ENCODE data around the gene ANKH.
"Not testable (repeated sequence)": the region's sequence is repeated elsewhere in the genome, so short reads cannot be mapped to it uniquely, and the experiment has no call there.

Gene ANKH

DNA sequence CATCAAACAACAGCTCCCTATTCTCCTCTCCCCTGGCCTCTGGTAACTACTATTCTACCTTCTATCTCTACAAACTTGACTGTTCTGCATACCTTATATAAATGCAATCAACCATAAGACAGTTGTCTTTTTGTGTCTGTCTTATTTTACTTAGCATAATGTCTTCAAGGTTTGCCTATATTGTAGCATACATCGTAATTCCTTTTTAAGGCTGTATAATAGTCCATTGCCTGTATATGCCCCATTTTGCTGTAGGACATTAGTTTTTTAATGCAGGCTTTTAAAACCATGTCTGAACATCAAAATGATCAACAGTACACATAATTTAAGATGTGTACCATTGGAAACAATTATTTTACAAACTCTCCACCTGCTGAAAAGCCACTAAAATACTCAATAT, 12.4 kb downstream of the ANKH start:
- in situ Hi-C loops (cut with MboI; ENCODE audit: low sequenced_read_pairs) = no loop called here

DNA sequence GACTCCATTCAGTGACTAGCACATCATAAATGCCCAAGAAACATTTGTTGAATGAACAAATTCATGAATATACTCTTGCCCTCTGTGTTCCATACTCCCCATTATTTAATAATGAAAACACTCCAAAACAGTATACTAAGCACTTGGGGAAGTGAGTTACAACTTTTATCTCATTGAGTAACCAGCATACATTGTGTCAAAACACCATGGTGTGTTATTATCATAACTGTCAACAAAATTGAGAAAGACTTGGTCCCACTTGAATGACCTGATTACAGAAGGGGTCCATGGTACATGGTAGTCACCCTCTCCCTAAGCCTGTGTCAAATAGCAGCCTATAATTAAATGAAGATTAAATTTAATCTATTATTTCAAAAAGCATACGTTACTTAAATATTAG, 16.2 kb downstream of the ANKH start:
- in situ Hi-C loops (cut with MboI; ENCODE audit: low sequenced_read_pairs) = no loop called here

DNA sequence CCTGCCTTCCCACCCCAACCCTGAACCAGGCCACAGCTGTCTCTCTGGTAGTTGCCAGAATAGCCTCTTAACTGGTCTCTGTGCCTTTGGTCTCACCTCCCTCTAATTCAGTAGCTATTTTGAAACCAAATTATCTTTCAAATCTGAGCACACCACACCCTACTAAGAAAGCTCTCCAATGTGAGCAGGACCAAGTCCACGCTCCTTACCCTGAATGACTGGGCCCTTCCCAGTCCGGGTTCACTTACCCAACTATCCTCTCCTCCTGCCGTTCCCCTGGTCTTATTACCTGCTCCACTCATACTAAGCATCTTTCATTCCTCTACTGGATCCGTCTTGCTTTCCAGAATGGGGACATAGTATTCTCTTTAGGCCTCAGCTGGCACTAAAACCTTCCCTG, 16.8 kb downstream of the ANKH start:
- in situ Hi-C loops (cut with MboI; ENCODE audit: low sequenced_read_pairs) = no loop called here

DNA sequence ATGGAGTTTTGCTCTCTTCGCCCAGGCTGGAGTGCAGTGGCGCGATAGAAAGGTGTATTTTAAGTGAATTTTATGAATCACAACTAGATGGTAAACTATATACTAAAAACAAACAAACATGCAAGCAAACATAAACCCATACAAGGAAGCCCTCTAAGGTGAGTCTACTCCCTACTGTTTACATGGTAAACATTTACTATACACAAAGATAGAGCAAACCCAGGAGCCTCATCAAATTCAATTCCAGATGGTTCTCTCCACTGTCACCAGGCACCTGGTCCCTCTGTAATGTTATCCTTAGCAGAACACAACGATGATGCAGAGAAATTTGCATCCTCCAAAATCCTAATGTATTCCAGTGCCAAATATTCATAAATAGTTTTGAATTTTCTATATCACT, 17.9 kb downstream of the ANKH start:
- in situ Hi-C loops (cut with MboI; ENCODE audit: low sequenced_read_pairs) = no loop called here

DNA sequence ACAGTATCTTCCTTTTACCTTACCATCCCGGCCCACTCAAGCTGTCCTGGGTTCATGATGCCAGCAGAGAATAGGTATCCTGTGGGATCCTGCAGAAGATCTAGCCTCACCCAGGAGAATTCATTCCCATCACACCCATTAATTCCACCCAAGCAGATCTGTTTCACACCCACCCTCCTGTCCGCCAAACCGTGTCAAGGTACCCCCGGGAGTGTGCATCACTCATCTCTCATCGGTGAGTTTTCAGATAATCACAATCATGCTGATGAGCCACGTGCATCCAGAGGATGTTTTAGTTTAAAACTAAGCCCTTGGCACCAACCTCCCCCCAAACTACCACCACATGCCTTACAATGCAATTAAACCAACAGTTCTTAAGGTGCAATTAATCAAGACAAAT, 18.8 kb downstream of the ANKH start:
- in situ Hi-C loops (cut with MboI; ENCODE audit: low sequenced_read_pairs) = no loop called here

DNA sequence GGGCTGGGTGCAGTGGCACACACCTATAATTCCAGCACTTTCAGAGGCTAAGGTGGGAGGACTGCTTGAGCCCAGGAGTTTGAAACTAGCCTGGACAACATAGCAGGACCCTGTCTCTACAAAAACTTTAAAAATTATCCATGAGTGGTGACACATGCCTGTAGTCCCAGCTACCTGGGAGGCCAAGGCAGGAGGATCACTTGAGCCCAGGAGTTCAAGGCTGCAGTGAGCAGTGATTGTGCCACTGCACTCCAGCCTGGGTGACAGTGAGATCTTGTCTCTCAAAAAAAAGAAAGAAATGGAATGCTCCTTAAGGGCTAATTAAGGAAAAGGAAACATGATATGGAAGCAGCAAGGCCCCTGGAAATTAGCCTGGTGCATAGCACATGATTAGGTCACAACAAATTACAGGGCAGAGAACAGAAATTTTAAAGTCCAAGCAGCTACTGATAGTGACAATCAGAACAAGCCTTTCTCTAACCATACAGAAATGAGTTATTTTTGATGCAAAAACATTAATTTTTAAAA, 19.5 kb downstream of the ANKH start:
- in situ Hi-C loops (cut with MboI; ENCODE audit: low sequenced_read_pairs) = no loop called here

DNA sequence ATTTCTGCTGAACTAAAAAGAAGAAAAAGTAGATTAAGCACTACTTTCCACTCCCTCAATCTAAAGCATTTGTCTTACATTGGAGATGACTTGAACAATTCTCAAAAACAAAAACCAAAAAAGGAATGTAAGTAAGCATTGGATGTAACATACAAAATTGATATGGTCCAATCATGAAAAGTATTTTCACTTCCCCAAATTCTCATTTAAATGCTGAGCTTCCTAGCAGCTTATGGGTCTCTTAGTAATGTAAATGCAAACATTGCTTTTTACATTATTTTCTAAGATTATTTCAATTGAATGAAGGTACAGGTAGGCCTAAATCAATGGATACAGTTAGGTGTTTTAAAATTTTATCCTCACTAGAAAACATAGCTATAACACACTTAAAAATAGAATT, 20.0 kb downstream of the ANKH start:
- in situ Hi-C loops (cut with MboI; ENCODE audit: low sequenced_read_pairs) = no loop called here

DNA sequence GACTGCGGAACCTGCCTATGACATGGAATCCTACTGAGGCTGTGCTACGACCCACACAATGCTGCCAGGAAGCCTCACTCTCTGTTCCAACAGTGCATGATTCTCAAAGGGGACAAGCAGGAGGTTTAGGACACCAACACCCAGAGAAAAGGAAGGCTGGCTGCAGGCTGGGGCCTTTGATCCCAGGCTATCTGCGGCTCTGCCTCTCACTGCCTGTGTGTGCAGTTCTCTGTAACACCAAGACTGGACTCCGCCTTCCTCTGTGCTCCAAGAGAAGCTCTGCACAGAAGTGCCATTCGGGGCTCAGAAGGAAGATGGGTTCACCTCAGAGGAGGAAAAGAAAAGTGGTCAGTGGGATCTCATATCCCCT, 20.5 kb downstream of the ANKH start:
- in situ Hi-C loops (cut with MboI; ENCODE audit: low sequenced_read_pairs) = no loop called here

DNA sequence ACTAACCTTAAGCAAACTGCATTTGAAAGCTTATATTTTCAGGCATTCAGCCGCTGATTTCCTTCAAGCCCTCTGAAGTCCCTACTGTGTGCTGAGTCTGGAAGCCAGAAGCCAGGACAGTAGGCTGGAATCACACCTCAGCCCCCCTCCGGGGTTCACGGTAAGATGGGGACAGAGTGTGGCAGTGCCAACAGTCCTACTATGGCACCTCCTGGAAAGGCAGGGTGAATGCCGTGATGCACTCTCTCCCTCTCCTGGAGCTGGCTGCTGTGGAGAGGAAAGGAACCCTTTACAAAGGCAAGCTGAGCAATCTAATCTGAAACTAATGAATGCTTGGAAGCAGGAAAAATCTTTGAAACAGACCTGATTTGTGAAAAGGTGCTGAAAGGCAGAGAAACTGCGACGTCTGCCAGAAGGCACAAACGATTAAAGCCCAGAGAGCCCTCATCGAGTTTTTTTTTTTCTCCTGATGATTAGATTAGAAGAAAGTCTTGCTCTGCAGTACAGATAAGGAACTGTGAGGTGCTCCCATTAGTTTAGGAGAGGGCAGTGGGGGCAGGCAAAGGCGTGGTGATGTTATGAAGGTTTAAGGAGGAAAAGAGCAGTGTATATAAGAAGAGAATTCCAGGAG, 21.0 kb downstream of the ANKH start:
- in situ Hi-C loops (cut with MboI; ENCODE audit: low sequenced_read_pairs) = no loop called here

DNA sequence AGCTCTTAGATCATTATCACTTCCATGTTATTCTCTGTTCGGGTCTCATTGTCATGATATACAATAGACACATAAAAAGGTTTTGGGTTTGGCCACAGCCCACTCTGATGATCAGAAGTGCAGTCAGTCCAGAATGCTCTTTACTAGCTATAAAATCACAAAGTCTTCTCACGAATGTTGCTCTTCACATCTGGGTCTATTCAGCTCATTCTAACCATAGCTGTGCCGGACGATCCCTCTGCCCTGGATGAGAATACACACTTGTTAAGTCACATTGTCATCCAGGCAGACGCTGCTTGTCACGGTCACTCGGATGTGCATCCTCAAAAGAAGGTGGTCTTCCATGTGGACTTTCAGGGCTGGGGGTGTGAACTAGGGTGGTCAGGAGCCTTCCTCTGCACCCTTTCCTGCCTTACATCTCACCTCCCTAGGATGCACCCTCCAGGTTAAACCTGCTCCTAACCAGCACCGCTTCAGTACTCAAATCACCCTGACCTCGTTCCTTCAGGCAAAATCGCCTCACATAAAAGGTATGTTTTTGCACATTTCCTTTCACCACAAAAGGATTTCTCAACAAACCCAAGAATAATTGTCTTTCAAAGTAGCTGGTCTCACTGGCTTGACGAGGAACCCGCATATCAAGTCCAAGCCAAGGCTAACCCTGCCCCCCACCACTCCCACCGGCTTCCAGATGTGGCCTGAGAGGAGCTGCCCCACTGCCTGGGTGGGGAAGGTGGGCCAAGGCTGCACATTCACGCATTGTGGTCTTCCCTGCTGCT, 21.9 kb downstream of the ANKH start:
- in situ Hi-C loops (cut with MboI; ENCODE audit: low sequenced_read_pairs) = no loop called here

DNA sequence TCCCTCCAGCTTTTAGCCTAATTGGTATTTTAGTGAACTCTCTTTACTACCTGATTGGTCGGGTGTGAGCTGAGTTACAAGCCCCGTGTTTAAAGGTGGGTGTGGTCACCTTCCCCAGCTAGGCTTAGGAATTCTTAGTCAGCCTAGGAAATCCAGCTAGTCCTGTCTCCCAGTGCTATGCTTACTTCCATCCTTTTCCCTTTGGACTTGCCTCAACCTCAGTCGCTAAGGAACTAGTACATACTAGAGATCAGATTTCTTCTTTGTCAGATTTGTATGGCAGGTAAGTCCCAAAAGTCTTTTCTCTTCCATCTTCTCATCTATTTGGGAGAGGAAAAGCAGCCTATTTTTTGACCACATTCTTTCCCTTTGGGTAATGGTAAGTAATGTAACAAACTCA, 22.6 kb downstream of the ANKH start:
- in situ Hi-C loops (cut with MboI; ENCODE audit: low sequenced_read_pairs) = not testable (repeated sequence)

DNA sequence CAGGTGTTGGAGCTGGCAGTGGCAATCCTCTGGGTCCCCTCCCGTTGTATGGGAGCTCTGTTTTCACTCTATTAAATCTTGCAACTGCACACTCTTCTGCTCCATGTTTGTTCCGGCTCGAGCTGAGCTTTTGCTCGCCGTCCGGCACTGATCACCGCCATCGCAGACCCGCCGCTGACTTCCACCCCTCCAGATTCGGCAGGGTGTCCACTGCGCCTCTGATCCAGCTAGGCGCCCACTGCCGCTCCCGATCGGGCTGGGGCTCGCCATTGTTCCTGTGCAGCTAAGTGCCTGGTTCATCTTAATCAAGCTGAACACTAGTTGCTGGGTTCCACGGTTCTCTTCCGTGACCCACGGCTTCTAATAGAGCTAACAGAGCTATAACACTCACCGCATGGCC, 23.2 kb downstream of the ANKH start:
- in situ Hi-C loops (cut with MboI; ENCODE audit: low sequenced_read_pairs) = no loop called here

DNA sequence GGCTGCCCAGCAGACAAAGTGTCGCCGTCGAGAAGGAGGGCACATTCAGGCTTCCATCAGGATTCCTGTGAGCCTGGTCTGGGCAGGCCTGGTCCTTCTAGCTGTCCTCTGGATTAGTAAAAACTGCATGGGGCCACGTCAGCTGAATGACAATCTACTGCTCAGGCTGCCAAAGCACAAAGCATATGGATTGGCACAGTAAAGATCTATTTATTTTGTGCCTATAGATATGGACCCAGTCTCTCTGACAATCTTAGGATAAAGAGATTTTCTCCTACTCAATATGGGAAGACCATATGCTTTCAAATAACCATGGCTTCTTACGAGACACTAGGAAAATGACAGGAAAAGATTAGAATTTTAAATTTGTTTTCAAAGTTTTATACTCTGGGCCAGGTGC, 24.1 kb downstream of the ANKH start:
- in situ Hi-C loops (cut with MboI; ENCODE audit: low sequenced_read_pairs) = no loop called here

DNA sequence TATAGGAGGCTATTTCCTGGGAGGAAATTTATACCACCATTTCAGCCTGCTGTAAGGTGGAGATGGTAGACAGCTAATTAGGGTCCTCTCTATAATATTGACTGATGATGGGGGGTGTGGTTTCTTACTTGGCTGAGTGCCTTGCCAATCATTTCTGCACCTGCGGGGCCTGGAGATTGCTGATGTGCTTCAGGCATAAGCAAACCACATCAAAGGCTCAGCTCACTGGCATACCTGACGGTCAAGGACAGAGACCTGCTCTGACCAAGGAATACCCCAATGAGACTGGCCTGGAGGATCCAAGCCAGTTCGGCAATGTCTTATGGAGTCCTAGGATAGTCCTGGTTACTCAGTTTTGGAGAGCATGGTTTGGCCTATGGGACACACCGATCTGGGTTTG, 29.5 kb downstream of the ANKH start:
- in situ Hi-C loops (cut with MboI; ENCODE audit: low sequenced_read_pairs) = no loop called here

DNA sequence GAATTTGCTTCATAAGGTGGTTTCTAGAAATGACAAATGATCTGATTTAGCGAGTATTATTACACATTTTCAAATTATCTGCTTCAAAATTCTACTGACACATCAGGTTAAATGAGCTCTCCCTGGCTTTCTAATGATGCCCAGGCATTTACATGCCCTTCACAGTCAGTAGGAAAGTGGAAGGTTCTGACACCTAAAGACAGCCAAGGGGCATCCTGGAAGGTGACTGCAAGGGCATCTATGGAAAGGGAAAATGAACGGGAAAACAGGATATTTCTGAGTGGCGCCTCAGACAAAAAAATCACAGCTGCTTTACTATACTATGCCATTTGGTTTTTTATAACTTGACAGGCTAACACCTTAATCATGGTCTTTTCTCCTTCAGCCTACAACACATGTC, 31.0 kb downstream of the ANKH start:
- in situ Hi-C loops (cut with MboI; ENCODE audit: low sequenced_read_pairs) = no loop called here

DNA sequence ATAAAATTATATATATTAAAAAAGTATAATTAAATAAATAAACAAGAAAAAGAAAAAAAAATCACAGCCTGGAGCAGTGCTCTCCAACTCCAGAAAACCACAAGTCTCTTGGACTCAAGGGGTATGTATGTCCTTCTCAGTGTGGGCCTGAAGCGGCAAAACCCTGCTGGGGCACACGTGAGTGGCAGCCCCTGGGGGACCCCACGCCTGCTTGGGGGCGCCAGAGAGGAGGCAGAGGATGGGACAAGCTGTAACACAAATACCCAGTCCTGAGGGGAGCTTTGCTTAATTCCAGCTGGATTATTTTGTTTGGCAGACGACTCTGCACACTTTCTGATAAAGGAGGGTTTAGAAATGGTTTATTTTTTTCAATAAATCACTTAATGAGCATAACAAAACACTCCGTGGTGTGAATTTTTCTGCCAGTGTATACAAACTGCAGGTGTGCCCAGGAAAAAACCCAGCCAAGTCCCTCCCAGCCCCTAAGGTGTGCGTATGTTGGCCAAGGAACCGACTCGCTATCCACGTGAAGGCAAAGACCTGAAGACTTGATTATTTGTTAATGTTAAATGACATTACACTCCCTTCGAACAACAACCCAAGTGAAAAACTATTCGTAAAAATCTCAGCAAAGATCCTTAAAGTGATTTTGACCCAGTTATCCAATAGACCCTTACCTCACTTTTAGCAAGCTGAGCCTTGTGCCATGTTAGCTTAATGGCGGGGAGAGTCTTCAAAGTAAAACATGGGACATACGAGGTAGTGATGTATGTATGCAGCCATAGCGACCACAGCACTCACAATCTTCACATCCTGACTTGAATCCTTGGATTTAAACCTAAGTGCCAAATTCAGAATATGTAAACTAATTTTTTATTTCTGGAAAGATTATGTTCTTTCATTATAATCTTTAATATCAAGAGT, 32.9 kb downstream of the ANKH start:
- in situ Hi-C loops (cut with MboI; ENCODE audit: low sequenced_read_pairs) = no loop called here

DNA sequence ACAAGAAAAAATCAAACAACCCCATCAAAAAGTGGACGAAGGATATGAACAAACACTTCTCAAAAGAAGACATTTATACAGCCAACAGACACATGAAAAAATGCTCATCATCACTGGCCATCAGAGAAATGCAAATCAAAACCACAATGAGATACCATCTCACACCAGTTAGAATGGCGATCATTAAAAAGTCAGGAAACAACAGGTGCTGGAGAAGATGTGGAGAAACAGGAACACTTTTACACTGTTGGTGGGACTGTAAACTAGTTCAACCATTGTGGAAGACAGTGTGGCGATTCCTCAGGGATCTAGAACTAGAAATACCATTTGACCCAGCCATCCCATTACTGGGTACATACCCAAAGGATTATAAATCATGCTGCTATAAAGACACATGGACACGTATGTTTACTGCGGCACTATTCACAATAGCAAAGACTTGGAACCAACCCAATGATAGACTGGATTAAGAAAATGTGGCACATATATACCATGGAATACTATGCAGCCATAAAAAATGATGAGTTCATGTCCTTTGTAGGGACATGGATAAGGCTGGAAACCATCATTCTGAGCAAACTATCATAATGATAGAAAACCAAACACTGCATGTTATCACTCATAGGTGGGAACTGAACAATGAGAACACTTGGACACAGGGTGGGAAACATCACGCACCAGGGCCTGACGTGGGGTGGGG, 34.0 kb downstream of the ANKH start:
- in situ Hi-C loops (cut with MboI; ENCODE audit: low sequenced_read_pairs) = not testable (repeated sequence)

DNA sequence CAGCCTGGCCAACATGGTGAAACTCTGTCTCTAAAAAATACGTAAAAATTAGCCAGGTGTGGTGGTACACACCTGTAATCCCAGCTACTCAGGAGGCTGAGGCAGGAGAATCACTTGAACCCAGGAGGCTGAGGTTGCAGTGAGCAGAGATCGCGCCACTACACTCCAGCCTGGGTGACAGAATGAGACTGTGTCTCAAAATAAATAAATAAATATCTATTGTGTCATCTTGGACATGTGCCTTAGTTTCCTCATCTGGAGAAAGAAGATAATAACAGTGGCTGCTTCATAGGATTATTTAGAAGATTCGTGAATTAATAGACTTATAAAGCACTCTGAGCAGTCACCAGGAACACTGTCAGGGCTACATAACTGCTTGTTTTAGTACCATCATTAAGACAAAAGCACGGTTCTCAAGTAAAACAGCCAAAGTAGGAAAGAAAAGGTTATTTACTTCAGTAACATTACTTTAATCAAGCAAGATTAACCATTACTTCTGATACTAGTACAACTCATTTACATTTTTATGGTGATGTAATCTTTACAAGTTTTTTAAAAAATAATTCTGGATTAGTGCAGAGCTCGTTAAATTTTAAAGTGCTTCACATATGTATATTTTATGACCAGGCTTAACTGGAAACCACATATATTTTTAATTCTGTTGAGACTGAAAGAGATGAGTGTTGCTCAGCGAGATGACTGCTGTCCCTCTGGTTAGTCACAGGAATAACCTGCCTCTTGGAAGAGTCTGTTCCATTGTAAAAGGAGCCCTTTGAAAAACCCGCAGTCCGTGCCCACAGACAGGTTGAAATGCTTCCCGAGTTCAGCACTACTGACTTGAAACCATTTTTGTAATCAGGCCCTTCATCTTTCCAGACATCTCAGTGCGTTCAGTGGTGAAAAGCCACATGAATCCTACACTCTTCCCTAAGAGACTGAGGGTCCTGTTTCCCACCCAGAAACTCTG, 36.7 kb downstream of the ANKH start:
- in situ Hi-C loops (cut with MboI; ENCODE audit: low sequenced_read_pairs) = no loop called here

DNA sequence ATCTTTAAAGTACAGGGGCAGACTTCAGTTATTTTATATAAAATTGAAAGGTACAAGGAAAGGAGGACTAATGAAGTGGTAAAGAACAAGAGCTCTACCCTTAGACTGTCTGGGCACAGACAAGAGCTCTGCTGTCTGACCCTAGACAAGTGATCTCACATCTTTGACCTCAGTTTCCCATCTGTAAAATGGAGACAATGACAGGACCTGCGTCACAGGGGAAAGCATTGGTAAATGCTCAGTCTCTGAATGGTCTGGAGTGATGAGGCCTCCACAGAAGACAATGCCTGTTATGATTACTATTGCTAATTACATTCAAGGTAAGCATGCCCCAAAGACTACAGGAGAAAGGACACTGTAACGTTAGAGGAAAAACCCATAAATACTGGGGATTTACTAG, 37.5 kb downstream of the ANKH start:
- in situ Hi-C loops (cut with MboI; ENCODE audit: low sequenced_read_pairs) = no loop called here

DNA sequence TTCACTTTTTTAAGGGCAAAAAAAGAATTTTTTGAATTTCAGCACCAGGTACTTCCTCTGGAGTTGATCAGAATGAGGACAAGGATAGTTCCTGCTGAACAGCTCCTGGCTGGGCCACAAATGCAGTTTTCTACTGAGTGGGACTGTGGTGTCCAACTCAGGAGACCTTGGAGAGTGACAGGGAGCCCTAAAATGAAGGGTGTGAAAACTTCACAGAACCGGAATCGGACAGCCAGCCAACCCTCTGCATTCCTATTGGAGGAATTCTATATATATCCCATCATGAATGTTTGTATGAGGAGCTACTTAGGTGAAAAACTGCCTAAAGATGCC, 40.6 kb downstream of the ANKH start:
- in situ Hi-C loops (cut with MboI; ENCODE audit: low sequenced_read_pairs) = no loop called here
